Measurements from ENCODE around the gene GRIK4.

DNA sequence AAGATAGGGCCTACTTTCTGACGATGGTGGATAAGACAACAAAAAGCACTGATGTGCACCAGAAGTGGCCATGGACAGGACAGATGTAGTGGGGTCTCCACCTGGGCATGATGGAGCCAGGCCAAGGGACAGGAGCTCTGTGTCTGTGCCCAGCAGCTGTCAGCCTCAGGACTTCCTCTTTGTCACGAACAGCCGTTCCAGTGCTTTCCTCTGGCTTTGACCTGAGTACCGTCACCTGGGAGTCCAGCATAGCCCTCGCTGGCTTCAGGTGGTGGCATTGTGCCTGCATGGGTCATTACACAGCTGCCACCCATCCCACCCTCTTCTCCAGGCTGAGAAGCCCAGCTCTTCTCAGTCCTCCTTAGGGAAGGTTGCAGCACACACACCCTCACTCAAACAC, 137.8 kb downstream of the GRIK4 start:
- TF ChIP-seq SP1 (CRISPR knock-in tag; conservative IDR thresholded peaks at IDR 0.05) (no peak), ZNF423 (CRISPR knock-in tag; IDR thresholded peaks at IDR 0.05) (no peak), NR1H2 (CRISPR knock-in tag; IDR thresholded peaks at IDR 0.05) (no peak), RELA (CRISPR knock-in tag; IDR thresholded peaks at IDR 0.05; ENCODE audit: borderline replicate concordance) (no peak), JUN (CRISPR knock-in tag; IDR thresholded peaks at IDR 0.05) (no peak), USF2 (CRISPR knock-in tag; IDR thresholded peaks at IDR 0.05) (no peak)

Data from WTC11 (cell line).